H1 (cell line): ENCODE results near the gene AP3D1. TPM values are rescaled to one million over a fixed set of nuclear protein-coding genes. Genes with fewer than 3 reads are reported as not detected.

ENCODE experiments used
- CTCF ChIA-PET: fragments of 300-600 bp; sonication (Branson Sonifier 250); formaldehyde crosslinking; loops from one replicate; lab custom pipeline; 2021; ENCODE audit not compliant: partially characterized antibody; lab: Charles Lee
- POLR2A ChIA-PET: fragments of 300-600 bp; sonication (Branson Sonifier 250); formaldehyde crosslinking; loops from one replicate; lab custom pipeline; 2021; ENCODE audit warnings: inconsistent platforms; ENCODE audit not compliant: partially characterized antibody; lab: Charles Lee
- DNase-seq, 2 experiments: peaks; one replicate each; pipeline versions ENCODE4 v3.0.0 to v3.0.0-alpha.2; 2010 to 2022; ENCODE audit warnings: low spot score in 2 of 2, low read depth in 1 of 2, mixed read lengths in 1 of 2
- FAIRE-seq: peaks from 2 replicates; lab custom pipeline; 2011; peaks lifted over from hg19 to GRCh38; lab: Jason Lieb, UNC
- H2AFZ ChIP-seq: 2 replicates; pipeline ENCODE4 v1.8.1; 2012; ENCODE audit warnings: low read length, inconsistent platforms
- H2AK5ac ChIP-seq: 2 replicates; pipeline ENCODE4 v1.6.1; 2013; ENCODE audit warnings: low read depth, low read length
- H2BK120ac ChIP-seq: replicated peaks from 2 replicates; pipeline ENCODE3; 2013; ENCODE audit warnings: low read depth, low read length, inconsistent platforms
- H2BK12ac ChIP-seq: 2 replicates; pipeline ENCODE4 v1.6.1; 2013; ENCODE audit warnings: low read depth, low read length
- H2BK15ac ChIP-seq: 2 replicates; pipeline ENCODE4 v1.6.1; 2013; ENCODE audit warnings: low read length
- H2BK20ac ChIP-seq: 2 replicates; pipeline ENCODE4 v1.6.1; 2013; ENCODE audit warnings: low read length
- H2BK5ac ChIP-seq: 2 replicates; pipeline ENCODE4 v1.6.1; 2013; ENCODE audit warnings: low read depth, low read length
- H3K14ac ChIP-seq: 2 replicates; pipeline ENCODE4 v1.6.1; 2013; ENCODE audit warnings: inconsistent platforms; ENCODE audit not compliant: insufficient read length
- H3K18ac ChIP-seq: 2 replicates; pipeline ENCODE4 v1.6.1; 2013; ENCODE audit warnings: low read length; ENCODE audit errors: extremely low read depth
- H3K23ac ChIP-seq: 2 replicates; pipeline ENCODE4 v1.6.1; 2013; ENCODE audit warnings: inconsistent platforms; ENCODE audit not compliant: insufficient read length
- H3K23me2 ChIP-seq: 2 replicates; pipeline ENCODE4 v1.6.1; 2013; ENCODE audit warnings: low read depth, low read length
- H3K27ac ChIP-seq: 2 replicates; pipeline ENCODE4 v1.6.1; 2011; ENCODE audit warnings: low read depth, low read length, inconsistent platforms
- H3K27me3 ChIP-seq, 4 experiments: replicated peaks in 1 of 4; 1 replicate in 1 of 4; 2 replicates in 3 of 4; pipeline versions ENCODE4 v1.6.1 to v1.8.1; 2011 to 2013; ENCODE audit warnings: low read length in 3 of 4, mild to moderate bottlenecking in 3 of 4, inconsistent platforms in 2 of 4, mixed read lengths in 2 of 4, moderate library complexity in 1 of 4; ENCODE audit not compliant: control insufficient read depth in 3 of 4, insufficient read depth in 3 of 4; ENCODE audit errors: extremely low read depth in 1 of 4
- H3K36me3 ChIP-seq, 4 experiments: 2 replicates each; pipeline versions ENCODE4 v1.6.1 to v1.8.1; 2011 to 2013; ENCODE audit warnings: mild to moderate bottlenecking in 4 of 4, low read length in 3 of 4, moderate library complexity in 2 of 4, control low read depth in 1 of 4, inconsistent platforms in 1 of 4; ENCODE audit not compliant: insufficient read depth in 4 of 4, control insufficient read depth in 2 of 4
- H3K4ac ChIP-seq: replicated peaks from 2 replicates; pipeline ENCODE3; 2013; ENCODE audit warnings: low read length, low read depth, mixed read lengths, inconsistent platforms; ENCODE audit not compliant: insufficient read length
- H3K4me1 ChIP-seq, 4 experiments: replicated peaks in 1 of 4; 1 replicate in 1 of 4; 2 replicates in 3 of 4; pipeline versions ENCODE4 v1.6.1 to v1.8.1; 2011 to 2013; ENCODE audit warnings: low read length in 3 of 4, inconsistent platforms in 2 of 4, mixed read lengths in 1 of 4; ENCODE audit not compliant: insufficient read depth in 4 of 4, control insufficient read depth in 3 of 4
- H3K4me2 ChIP-seq, 2 experiments: 2 replicates each; pipeline versions ENCODE4 v1.6.1 to v1.8.1; 2011 to 2013; ENCODE audit warnings: low read depth in 2 of 2, low read length in 2 of 2, control low read depth in 1 of 2, inconsistent platforms in 1 of 2, mild to moderate bottlenecking in 1 of 2; ENCODE audit not compliant: insufficient read depth in 1 of 2
- H3K4me3 ChIP-seq, 4 experiments: fragments of 200-600, 300-600 bp in 1 of 4; sonication (generic), shearing (Covaris generic), sonication (Bioruptor Twin) in 1 of 4; 2 replicates each; pipeline versions ENCODE4 v1.5.1 to v1.8.1; 2011 to 2016; ENCODE audit warnings: low read length in 4 of 4, low read depth in 3 of 4, control low read depth in 2 of 4, inconsistent platforms in 2 of 4, mild to moderate bottlenecking in 2 of 4, mixed read lengths in 1 of 4, moderate library complexity in 1 of 4; ENCODE audit not compliant: insufficient read depth in 2 of 4; ENCODE audit errors: extremely low read depth in 1 of 4
- H3K56ac ChIP-seq: replicated peaks from 2 replicates; pipeline ENCODE3; 2013; ENCODE audit warnings: low read depth, mild to moderate bottlenecking, mixed read lengths, low read length, inconsistent platforms; ENCODE audit not compliant: insufficient read length
- H3K79me1 ChIP-seq: 2 replicates; pipeline ENCODE4 v1.6.1; 2013; ENCODE audit warnings: low read depth, low read length, control low read depth
- H3K79me2 ChIP-seq, 2 experiments: 2 replicates each; pipeline versions ENCODE4 v1.6.1 to v1.8.1; 2012 to 2013; ENCODE audit warnings: low read length in 2 of 2, mild to moderate bottlenecking in 2 of 2, inconsistent platforms in 1 of 2; ENCODE audit not compliant: insufficient read depth in 2 of 2, control insufficient read depth in 1 of 2
- H3K9ac ChIP-seq, 4 experiments: replicated peaks in 1 of 4; 1 replicate in 1 of 4; 2 replicates in 3 of 4; pipeline versions ENCODE4 v1.6.1 to v1.8.1; 2011 to 2013; ENCODE audit warnings: low read depth in 3 of 4, low read length in 3 of 4, control low read depth in 2 of 4, mild to moderate bottlenecking in 2 of 4, moderate library complexity in 2 of 4, inconsistent platforms in 1 of 4; ENCODE audit errors: extremely low read depth in 1 of 4
- H3K9me3 ChIP-seq, 2 experiments: 2 replicates each; pipeline versions ENCODE4 v1.6.1 to v1.8.1; 2012 to 2013; ENCODE audit warnings: mild to moderate bottlenecking in 2 of 2, moderate library complexity in 2 of 2, control low read depth in 1 of 2, inconsistent platforms in 1 of 2, low read depth in 1 of 2, low read length in 1 of 2, mixed read lengths in 1 of 2; ENCODE audit not compliant: insufficient read depth in 2 of 2
- H4K20me1 ChIP-seq, 2 experiments: replicated peaks in 1 of 2; 2 replicates each; pipeline versions ENCODE3 to v1.8.1; 2011 to 2013; ENCODE audit warnings: inconsistent platforms in 2 of 2, low read length in 2 of 2, mild to moderate bottlenecking in 1 of 2; ENCODE audit not compliant: insufficient read depth in 2 of 2, control insufficient read depth in 1 of 2
- H4K5ac ChIP-seq: 2 replicates; pipeline ENCODE4 v1.6.1; 2013; ENCODE audit warnings: low read length, low read depth, mixed read lengths, inconsistent platforms; ENCODE audit not compliant: insufficient read length
- H4K8ac ChIP-seq: 2 replicates; pipeline ENCODE4 v1.8.0; 2013; ENCODE audit warnings: mild to moderate bottlenecking, moderate library complexity, low read length, inconsistent platforms; ENCODE audit not compliant: insufficient read depth; ENCODE audit errors: extremely low read depth
- H4K91ac ChIP-seq: replicated peaks from 2 replicates; pipeline ENCODE3; 2013; ENCODE audit warnings: low read length, mixed read lengths, inconsistent platforms; ENCODE audit not compliant: insufficient read length
- ASH2L ChIP-seq: fragments of 200-600, 300-600 bp; sonication (generic); IDR thresholded peaks from one replicate; pipeline ENCODE4 v1.7.1; 2017; ENCODE audit warnings: low read length
- PHF8 ChIP-seq: fragments of 200-600 bp; sonication (generic); conservative IDR thresholded peaks from 2 replicates; pipeline ENCODE4 v1.7.1; 2012; ENCODE audit warnings: low read depth, mild to moderate bottlenecking, inconsistent platforms, low read length, moderate library complexity
- POLR2AphosphoS5 ChIP-seq: IDR thresholded peaks from 2 replicates; pipeline ENCODE4 v1.6.1; 2011; ENCODE audit warnings: low read depth, low read length
- RBBP5 ChIP-seq: IDR thresholded peaks from 2 replicates; pipeline ENCODE4 v1.7.1; 2012; ENCODE audit warnings: low read depth, mild to moderate bottlenecking, inconsistent platforms, low read length, moderate library complexity, borderline replicate concordance
- SAP30 ChIP-seq: fragments of 300-600 bp; sonication (generic); IDR thresholded peaks from 2 replicates; pipeline ENCODE4 v1.7.1; 2012; ENCODE audit warnings: low read length, moderate library complexity, mild to moderate bottlenecking, inconsistent platforms; ENCODE audit not compliant: insufficient read depth, insufficient replicate concordance
- SIN3A ChIP-seq, 2 experiments: IDR thresholded peaks in 1 of 2; conservative IDR thresholded peaks in 1 of 2; 2 replicates each; pipeline ENCODE4 v1.6.1; 2011 to 2012; ENCODE audit warnings: low read length in 2 of 2, improper control_type of control experiment in 1 of 2, low read depth in 1 of 2, mild to moderate bottlenecking in 1 of 2
- SIX5 ChIP-seq: IDR thresholded peaks from 2 replicates; pipeline ENCODE4 v1.6.1; 2011; ENCODE audit warnings: mild to moderate bottlenecking, low read depth, low read length
- SP4 ChIP-seq: IDR thresholded peaks from 2 replicates; pipeline ENCODE4 v1.6.1; 2012; ENCODE audit warnings: low read length, inconsistent platforms
- TBP ChIP-seq: IDR thresholded peaks from 2 replicates; pipeline ENCODE4 v1.6.1; 2011; ENCODE audit warnings: low read depth, low read length, improper control_type of control experiment
- WGBS, 2 experiments: shearing (Covaris generic) in 1 of 2; methylation state at CpG; one replicate each; pipeline versions ENCODE4 v1.1.6 to v1.1.7; 2013 to 2015; ENCODE audit warnings: low lambda C conversion rate in 2 of 2, mixed read lengths in 2 of 2, inconsistent platforms in 1 of 2, low coverage in 1 of 2, missing lambda C conversion rate in 1 of 2; ENCODE audit not compliant: insufficient replicate concordance in 2 of 2, insufficient coverage in 1 of 2, insufficient read length in 1 of 2; ENCODE audit errors: extremely low coverage in 1 of 2, missing lambda C conversion rate in 1 of 2; 5-methylcytosine and 5-hydroxymethylcytosine counted together
- polyA plus RNA-seq, 7 experiments: library from polyadenylated mRNA; depleted of rRNA in 3 of 7; stranded (reverse) in 5 of 7; unstranded in 2 of 7; fragments of >200 nt in 5 of 7; fragments of 200-250 nt in 2 of 7; gene quantifications; 1 replicate in 5 of 7; 2 replicates in 1 of 7; 4 replicates in 1 of 7; pipeline versions ENCODE4 v1.2.1 to v1.2.3, GENCODE V29; 2011 to 2013; ENCODE audit warnings: missing spikeins in 2 of 7, mixed read lengths in 2 of 7
- total RNA-seq: library from RNA; stranded (reverse); fragmentation: NEBNext Ultra II Directional; extraction: Animal tissue kit (Norgen Biotek cat#: 25700); gene quantifications from 2 replicates; pipeline ENCODE4 v1.2.1, GENCODE V29; 2021
- TF ChIP-seq, protein P1 (sequence below): IDR thresholded peaks from 2 replicates; pipeline ENCODE4 v1.6.1; 2011; ENCODE audit warnings: low read depth, mild to moderate bottlenecking, low read length; ENCODE audit not compliant: insufficient read depth
- TF ChIP-seq, protein P2 (sequence below): IDR thresholded peaks from 2 replicates; pipeline ENCODE4 v1.6.1; 2012; ENCODE audit warnings: inconsistent platforms

Gene AP3D1
- total and polyA plus RNA-seq, 2 of the 8 experiments (the other 6 are each of a cell fraction or from before 2014, with no cell fraction given) = 161 to 174 TPM

DNA sequence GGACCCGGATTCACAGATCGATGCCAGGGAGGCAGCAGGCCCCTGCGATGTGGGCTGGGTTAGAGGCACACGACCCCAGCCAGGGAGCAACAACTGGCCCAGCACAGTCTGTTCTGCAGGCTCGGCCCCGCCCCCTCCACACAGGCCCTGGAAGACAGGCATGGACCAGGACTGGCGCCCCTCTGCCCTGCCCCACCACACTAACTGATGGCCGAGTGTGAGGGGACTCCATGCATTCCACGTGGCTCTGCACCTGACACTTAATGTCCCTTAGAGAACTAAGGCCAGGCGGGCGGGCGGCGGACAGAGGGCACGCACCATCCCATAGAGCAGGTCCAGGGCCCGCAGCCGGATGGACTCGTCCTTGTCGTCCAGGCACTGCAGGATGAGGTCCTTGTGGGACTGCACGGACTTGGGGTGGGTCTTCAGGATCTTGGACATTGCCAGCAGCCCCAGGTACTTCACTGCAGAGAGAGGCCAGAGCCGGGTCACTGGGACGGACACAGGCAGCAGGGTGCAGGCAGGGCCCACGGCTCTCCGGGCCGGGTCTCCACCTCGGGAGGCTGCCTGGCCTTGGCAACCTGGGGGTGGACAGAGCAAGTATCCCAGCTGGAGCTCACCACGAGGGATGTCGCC, 29.8 kb downstream of the AP3D1 start:
- peaks cover 15 to 29% of the 10 kb centered on the region in 2 experiments for H4K20me1 ChIP-seq
- POLR2A ChIA-PET = interaction anchor here (1.5 kb wide), 1 partner anchor 10 kb away, joined by 4 read pairs; no protein-coding TSS in a partner anchor

More for the DNA sequence above, 29.8 kb downstream of the AP3D1 start:
- H3K18ac ChIP-seq = no peak overlapping the region
- no peaks in the 10 kb centered on the region for H3K9me3 ChIP-seq
- H3K4ac ChIP-seq = no peak overlapping the region
- no peak overlapping the region for H3K4me3 ChIP-seq
- H2BK20ac ChIP-seq = no peak overlapping the region
- no peak overlapping the region for H3K27ac ChIP-seq
- no peak overlapping the region for H4K91ac ChIP-seq
- H3K27me3 ChIP-seq = no peaks in the 10 kb centered on the region
- TF ChIP-seq SP4 (no peak), ASH2L (no peak), SIN3A (conservative IDR thresholded peaks at IDR 0.05 in 1 of 2, IDR thresholded peaks at IDR 0.05 in 1 of 2; ENCODE audit: low read depth in 1 of 2, low read length in 2 of 2) (no peak), RBBP5 (no peak), PHF8 (no peak), POLR2AphosphoS5 (no peak), SAP30 (no peak), TBP (no peak), SIX5 (no peak)
- TF ChIP-seq, protein P1, sequence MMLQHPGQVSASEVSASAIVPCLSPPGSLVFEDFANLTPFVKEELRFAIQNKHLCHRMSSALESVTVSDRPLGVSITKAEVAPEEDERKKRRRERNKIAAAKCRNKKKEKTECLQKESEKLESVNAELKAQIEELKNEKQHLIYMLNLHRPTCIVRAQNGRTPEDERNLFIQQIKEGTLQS = no peak
- TF ChIP-seq, protein P2, sequence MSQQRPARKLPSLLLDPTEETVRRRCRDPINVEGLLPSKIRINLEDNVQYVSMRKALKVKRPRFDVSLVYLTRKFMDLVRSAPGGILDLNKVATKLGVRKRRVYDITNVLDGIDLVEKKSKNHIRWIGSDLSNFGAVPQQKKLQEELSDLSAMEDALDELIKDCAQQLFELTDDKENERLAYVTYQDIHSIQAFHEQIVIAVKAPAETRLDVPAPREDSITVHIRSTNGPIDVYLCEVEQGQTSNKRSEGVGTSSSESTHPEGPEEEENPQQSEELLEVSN = no peak
- FAIRE-seq = no peak
- H3K9ac ChIP-seq = no peak overlapping the region
- H2BK5ac ChIP-seq = no peak overlapping the region
- no peak overlapping the region for H2BK12ac ChIP-seq
- H3K79me1 ChIP-seq = peaks cover 4% of the 10 kb centered on the region; the same call in 1 of the 2 replicates
- H3K4me1 ChIP-seq = no peaks in the 10 kb centered on the region
- H4K5ac ChIP-seq = no peak overlapping the region
- H3K56ac ChIP-seq = no peak overlapping the region
- 96% methylated on average over 26 of the region's 27 CpGs; no CpG with 5 or more reads in 1 of the 2 experiments for WGBS, 2 experiments
- no peak for DNase-seq
- H2BK15ac ChIP-seq = no peak overlapping the region
- H3K14ac ChIP-seq = no peak overlapping the region
- H2AK5ac ChIP-seq = no peak overlapping the region
- no peak overlapping the region for H2BK120ac ChIP-seq
- H3K23me2 ChIP-seq = no peaks in the 10 kb centered on the region
- H4K8ac ChIP-seq = no peak overlapping the region; the same call in 1 of the 2 replicates
- CTCF ChIA-PET = interaction anchor here (0.6 to 1.4 kb wide), 3 partner anchors 8 to 19 kb away, joined by 3 read pairs; no protein-coding TSS in a partner anchor
- no peaks in the 10 kb centered on the region for H3K79me2 ChIP-seq
- H3K36me3 ChIP-seq = peaks cover 53 to 68% (median 64%) of the 10 kb centered on the region in 4 experiments
- no peak overlapping the region for H3K4me2 ChIP-seq
- no peak overlapping the region for H3K23ac ChIP-seq
- H2AFZ ChIP-seq = no peak overlapping the region
